Glutamatergic neuron (in vitro differentiated cells): ENCODE results near the gene TRPM3. TPM values are rescaled to one million over a fixed set of nuclear protein-coding genes. Genes with fewer than 3 reads are reported as not detected.

Experiments used
- DNase-seq: peaks from one replicate; pipeline ENCODE4 v3.0.0; 2022
- H3K27ac Mint-ChIP-seq: one replicate; pipeline ENCODE4 v1.8.0; 2020; ENCODE audit warnings: mild to moderate bottlenecking, mixed read lengths, inconsistent platforms; ENCODE audit not compliant: unreplicated experiment
- H3K27me3 Mint-ChIP-seq: one replicate; pipeline ENCODE4 v1.8.0; 2020; ENCODE audit warnings: mild to moderate bottlenecking, moderate library complexity, mixed read lengths, inconsistent platforms; ENCODE audit not compliant: unreplicated experiment
- H3K36me3 Mint-ChIP-seq: one replicate; pipeline ENCODE4 v1.8.0; 2020; ENCODE audit warnings: mild to moderate bottlenecking, mixed read lengths, inconsistent platforms; ENCODE audit not compliant: unreplicated experiment
- H3K4me1 Mint-ChIP-seq: one replicate; pipeline ENCODE4 v1.8.0; 2020; ENCODE audit warnings: mild to moderate bottlenecking, low read depth, mixed read lengths, inconsistent platforms; ENCODE audit not compliant: unreplicated experiment
- H3K4me3 Mint-ChIP-seq: one replicate; pipeline ENCODE4 v1.8.0; 2020; ENCODE audit warnings: mild to moderate bottlenecking, mixed read lengths, inconsistent platforms; ENCODE audit not compliant: unreplicated experiment
- H3K9me3 Mint-ChIP-seq: one replicate; pipeline ENCODE4 v1.8.0; 2020; ENCODE audit warnings: mild to moderate bottlenecking, moderate library complexity, mixed read lengths, inconsistent platforms; ENCODE audit not compliant: unreplicated experiment
- total RNA-seq: library from RNA; stranded (reverse); fragmentation: NEBNext Ultra II Directional; extraction: Animal tissue kit (Norgen Biotek cat#: 25700); gene quantifications from one replicate; pipeline ENCODE4 v1.2.1, GENCODE V29; 2021; ENCODE audit not compliant: unreplicated experiment
- TF ChIP-seq, protein P1 (sequence below): fragments of 200-600 bp; sonication (generic); IDR thresholded peaks from one replicate; pipeline ENCODE4 v1.5.0; 2021; ENCODE audit not compliant: partially characterized antibody, unreplicated experiment

Gene TRPM3
- total RNA-seq, 1 donor from 2014 or later: 3.3 TPM

DNA sequence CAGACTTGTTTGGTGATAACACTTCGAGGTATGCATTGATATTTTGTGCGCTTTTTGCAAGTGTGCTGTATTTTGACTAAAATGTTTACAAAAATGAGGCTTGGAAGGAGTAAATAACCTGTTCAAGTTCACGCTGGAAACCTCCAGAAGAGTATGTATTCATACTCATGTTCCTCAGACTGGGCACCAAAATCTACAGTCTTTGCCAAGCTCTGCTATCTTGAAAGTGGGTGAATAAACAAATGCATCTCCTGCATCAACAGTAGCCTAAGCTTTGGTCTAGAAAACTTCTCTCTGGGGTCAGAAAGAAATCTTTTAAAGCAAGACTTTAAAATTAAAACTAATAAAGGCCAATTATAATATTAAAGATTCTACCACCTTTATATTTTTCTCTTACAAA, 157.9 kb downstream of the TRPM3 start:
- Mint-ChIP-seq H3K27me3 (no peaks in the 10 kb centered on the region), H3K4me3 (no peak overlapping the region), H3K36me3 (no peaks in the 10 kb centered on the region), H3K4me1 (no peaks in the 10 kb centered on the region), H3K9me3 (no peaks in the 10 kb centered on the region), H3K27ac (no peak overlapping the region)
- TF ChIP-seq, protein P1, sequence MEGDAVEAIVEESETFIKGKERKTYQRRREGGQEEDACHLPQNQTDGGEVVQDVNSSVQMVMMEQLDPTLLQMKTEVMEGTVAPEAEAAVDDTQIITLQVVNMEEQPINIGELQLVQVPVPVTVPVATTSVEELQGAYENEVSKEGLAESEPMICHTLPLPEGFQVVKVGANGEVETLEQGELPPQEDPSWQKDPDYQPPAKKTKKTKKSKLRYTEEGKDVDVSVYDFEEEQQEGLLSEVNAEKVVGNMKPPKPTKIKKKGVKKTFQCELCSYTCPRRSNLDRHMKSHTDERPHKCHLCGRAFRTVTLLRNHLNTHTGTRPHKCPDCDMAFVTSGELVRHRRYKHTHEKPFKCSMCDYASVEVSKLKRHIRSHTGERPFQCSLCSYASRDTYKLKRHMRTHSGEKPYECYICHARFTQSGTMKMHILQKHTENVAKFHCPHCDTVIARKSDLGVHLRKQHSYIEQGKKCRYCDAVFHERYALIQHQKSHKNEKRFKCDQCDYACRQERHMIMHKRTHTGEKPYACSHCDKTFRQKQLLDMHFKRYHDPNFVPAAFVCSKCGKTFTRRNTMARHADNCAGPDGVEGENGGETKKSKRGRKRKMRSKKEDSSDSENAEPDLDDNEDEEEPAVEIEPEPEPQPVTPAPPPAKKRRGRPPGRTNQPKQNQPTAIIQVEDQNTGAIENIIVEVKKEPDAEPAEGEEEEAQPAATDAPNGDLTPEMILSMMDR: no peak
- no peak for DNase-seq

DNA sequence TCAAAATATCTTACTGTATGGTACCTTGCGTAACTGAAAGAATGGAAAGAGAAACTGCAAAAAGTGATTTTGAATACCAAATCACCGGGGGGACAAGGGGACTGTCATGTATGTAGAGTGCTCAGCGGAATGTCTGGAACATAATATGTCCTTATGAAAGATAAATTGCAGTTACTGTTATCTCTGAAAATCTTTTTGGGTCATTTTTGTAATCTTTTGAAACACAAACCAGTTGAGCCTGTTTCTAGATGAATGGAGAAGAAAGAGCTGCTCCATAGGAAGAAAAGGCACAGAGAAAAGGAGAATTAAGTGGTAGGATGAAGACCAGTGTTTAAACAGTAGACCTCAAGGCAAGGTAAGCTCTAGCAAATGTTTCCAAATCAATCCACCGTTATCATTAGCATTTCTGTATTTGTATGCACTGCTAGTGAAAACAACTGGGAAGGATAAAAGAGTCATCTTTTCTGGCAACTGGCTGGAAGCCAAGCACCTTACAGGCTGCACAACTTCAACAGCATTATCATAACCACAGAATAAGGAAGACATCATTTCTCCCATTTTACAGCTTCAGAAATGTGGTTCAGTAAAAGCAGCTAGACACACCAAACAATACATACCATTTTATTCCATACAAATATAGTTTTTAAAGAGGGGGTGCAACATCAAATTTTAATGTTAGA, 158.5 kb downstream of the TRPM3 start:
- H3K27ac Mint-ChIP-seq: no peak overlapping the region
- DNase-seq: no peak

DNA sequence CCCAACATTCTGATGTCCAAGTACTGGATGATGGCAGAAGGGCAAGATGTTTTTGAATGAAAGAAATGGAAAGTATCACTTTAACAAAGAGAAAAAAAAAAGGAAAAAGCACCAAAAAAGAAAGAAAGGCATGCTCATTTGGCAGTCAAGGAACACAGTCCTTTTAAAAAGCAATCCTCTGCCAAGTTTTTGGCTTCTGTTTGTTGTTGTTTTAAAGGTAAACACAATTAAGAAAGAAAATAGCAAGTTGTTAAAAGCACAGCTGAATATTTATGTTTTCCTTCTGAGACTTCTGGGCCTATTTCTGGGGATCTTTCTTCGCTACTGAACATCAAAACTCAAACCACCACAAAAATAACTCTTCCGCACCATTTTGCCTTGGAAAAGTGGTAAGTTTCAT, 162.1 kb downstream of the TRPM3 start:
- H3K27ac Mint-ChIP-seq: no peak overlapping the region
- TF ChIP-seq, protein P1: no peak
- H3K27me3 Mint-ChIP-seq: no peaks in the 10 kb centered on the region
- no peaks in the 10 kb centered on the region for H3K4me1 Mint-ChIP-seq
- no peak for DNase-seq
- H3K36me3 Mint-ChIP-seq: no peaks in the 10 kb centered on the region
- H3K9me3 Mint-ChIP-seq: no peaks in the 10 kb centered on the region
- no peak overlapping the region for H3K4me3 Mint-ChIP-seq

More for the DNA sequence above, 158.5 kb downstream of the TRPM3 start:
- TF ChIP-seq, protein P1: no peak
- no peaks in the 10 kb centered on the region for H3K9me3 Mint-ChIP-seq
- no peaks in the 10 kb centered on the region for H3K36me3 Mint-ChIP-seq
- no peaks in the 10 kb centered on the region for H3K4me1 Mint-ChIP-seq
- no peak overlapping the region for H3K4me3 Mint-ChIP-seq
- H3K27me3 Mint-ChIP-seq: no peaks in the 10 kb centered on the region

DNA sequence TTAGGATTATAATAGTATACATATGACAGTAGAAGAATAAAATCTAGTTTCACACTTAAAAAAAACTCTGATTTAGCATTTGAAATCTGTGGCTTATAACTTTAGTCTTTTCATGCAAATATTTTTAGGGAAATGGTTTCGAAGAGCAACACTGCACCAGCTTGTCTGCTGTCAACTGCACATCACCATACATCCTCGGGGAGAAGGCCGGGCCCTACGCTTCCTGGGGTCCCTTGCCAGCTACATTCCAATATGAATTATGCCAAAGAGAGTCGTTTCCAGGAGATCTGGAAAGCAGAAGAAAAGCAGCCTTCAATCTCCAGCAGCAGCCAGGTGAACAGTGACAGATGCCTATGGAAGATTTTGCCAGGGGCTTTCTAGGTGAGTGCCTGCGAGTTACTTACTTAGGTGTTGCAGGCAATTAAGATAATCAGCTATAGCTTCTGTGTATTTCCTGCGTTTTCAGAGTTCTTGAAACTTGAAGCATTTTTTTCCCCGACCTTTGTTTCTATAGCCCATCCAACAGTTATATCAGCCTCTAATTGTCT, 166.8 kb downstream of the TRPM3 start:
- Mint-ChIP-seq H3K9me3 (no peaks in the 10 kb centered on the region), H3K27me3 (no peaks in the 10 kb centered on the region), H3K4me3 (no peak overlapping the region), H3K4me1 (no peaks in the 10 kb centered on the region), H3K36me3 (no peaks in the 10 kb centered on the region), H3K27ac (no peak overlapping the region)
- DNase-seq: no peak
- TF ChIP-seq, protein P1: no peak

DNA sequence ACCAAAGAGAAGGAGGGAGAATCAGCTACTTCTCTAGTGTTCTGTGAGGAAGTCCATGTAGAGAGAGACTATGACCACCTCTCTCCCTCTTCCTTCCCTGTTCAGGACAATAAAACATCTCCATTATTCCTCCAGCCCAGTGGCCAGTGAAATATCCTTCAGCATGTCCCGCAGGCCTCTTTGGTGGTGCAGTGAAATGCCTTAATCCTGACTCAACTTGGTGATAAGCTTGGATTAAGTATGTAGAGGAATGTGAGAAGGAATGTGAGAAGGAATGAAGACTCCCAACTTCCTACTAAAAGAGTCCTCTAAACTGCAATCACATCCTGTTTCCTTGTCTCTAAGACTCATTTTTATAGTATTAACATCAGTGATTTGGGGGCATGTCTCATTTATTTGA, 167.3 kb downstream of the TRPM3 start:
- Mint-ChIP-seq H3K27ac (no peak overlapping the region), H3K4me3 (no peak overlapping the region), H3K27me3 (no peaks in the 10 kb centered on the region), H3K36me3 (no peaks in the 10 kb centered on the region), H3K9me3 (no peaks in the 10 kb centered on the region), H3K4me1 (no peaks in the 10 kb centered on the region)
- TF ChIP-seq, protein P1: no peak
- DNase-seq: no peak
